ENCODE measurements around the gene GALNT3.

The GALNT3 gene

GRCh38 chr2:165811592-165812370, 17.7 kb upstream of the GALNT3 start:
- Mint-ChIP-seq H3K4me1 (no peaks in the 10 kb centered on the region), H3K9me3 (no peaks in the 10 kb centered on the region), H3K4me3 (no peak overlapping the region), H3K27ac (no peak overlapping the region), H3K36me3 (no peaks in the 10 kb centered on the region)
- ATAC-seq (no peak), DNase-seq (ENCODE audit: low spot score in 2 of 2) (no peak)

DNA sequence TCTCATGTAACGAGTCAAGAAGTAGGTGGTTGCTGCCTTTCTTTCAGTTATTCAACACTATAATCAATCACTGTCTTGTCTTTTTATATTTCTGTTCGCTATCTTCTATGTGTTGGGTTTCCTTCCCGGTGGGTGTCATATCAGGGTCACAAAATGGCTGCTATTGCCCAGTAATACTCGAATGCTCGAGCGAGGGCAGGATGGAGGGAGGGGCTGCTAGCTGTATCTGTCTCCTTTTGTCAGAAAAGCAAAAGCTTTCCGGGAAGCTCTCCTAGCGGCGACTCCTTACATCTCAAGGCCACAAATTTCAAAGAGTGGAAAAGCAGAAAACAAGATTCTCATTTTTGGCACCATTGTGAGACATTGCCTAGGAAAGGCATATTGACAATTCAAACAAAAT, 16.4 kb upstream of the GALNT3 start:
- DNase-seq (ENCODE audit: low spot score in 2 of 2): no peak
- Mint-ChIP-seq H3K36me3 (no peaks in the 10 kb centered on the region), H3K9me3 (no peaks in the 10 kb centered on the region), H3K27ac (no peak overlapping the region), H3K4me1 (no peaks in the 10 kb centered on the region), H3K4me3 (no peak overlapping the region)
- ATAC-seq: no peak

DNA sequence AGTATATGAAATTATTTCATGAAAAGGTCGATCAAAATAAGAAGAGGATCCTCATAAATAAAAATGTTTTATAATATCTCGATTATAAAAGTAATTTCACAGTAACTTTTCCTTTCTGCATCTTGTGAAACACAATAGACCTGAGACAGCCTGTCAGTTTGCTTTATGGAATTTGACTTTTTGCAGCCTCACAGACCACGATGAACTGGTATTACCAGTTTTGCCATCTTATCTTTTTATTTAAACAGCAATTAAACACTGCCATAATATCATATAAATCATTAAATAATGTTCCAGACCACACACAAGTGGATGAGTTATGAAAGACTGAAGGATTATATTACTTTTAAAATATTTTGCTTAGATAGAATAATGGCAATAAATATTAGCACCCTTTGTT, 10.7 kb upstream of the GALNT3 start:
- no peak overlapping the region for H3K4me3 Mint-ChIP-seq
- no peaks in the 10 kb centered on the region for H3K4me1 Mint-ChIP-seq
- DNase-seq (ENCODE audit: low spot score in 2 of 2): no peak
- no peak for ATAC-seq
- no peaks in the 10 kb centered on the region for H3K9me3 Mint-ChIP-seq
- no peaks in the 10 kb centered on the region for H3K36me3 Mint-ChIP-seq
- H3K27ac Mint-ChIP-seq: no peak overlapping the region

DNA sequence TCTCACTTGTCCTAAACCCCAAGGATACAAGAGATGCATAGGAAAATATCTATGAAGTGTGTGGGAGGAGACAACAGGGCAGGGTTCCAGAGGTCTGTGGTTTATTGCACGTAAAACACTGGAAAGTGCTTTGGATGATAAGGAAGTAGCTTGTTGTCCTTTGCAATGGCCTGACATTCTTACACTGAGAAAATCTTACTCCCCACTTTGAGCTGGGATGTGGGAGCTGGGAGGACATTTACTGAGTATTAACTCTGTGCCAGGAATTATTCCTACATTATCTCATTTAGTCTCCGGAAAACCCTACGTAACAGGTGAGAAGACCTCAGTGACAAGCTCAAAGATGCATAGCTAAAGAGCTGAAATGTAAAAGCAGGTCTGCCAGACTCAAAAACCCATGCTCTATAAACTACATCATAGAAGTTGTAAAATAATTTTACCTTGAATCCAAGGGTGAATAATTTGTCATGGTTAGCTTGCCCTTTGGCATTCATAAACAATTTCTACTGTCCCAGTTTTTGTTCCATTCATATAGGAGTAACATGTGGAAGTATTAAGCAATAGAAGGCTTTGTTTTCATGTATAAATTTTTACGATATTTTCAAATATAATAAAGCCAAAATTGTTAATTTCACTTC, 9.2 kb upstream of the GALNT3 start:
- H3K27ac Mint-ChIP-seq: no peak overlapping the region

GRCh38 chr2:165801176-165801575, 7.1 kb upstream of the GALNT3 start:
- H3K4me1 Mint-ChIP-seq: peaks cover 7% of the 10 kb centered on the region
- ATAC-seq: no peak
- no peak overlapping the region for H3K27ac Mint-ChIP-seq
- H3K36me3 Mint-ChIP-seq: no peaks in the 10 kb centered on the region
- H3K4me3 Mint-ChIP-seq: no peak overlapping the region
- no peaks in the 10 kb centered on the region for H3K9me3 Mint-ChIP-seq
- DNase-seq (ENCODE audit: low spot score in 2 of 2): no peak

More for the DNA sequence above, 9.2 kb upstream of the GALNT3 start:
- H3K4me1 Mint-ChIP-seq: no peaks in the 10 kb centered on the region
- no peaks in the 10 kb centered on the region for H3K36me3 Mint-ChIP-seq
- H3K9me3 Mint-ChIP-seq: no peaks in the 10 kb centered on the region
- ATAC-seq (no peak), DNase-seq (ENCODE audit: low spot score in 2 of 2) (no peak)
- no peak overlapping the region for H3K4me3 Mint-ChIP-seq

- H3K4me3 Mint-ChIP-seq: no peak overlapping the region
- DNase-seq (ENCODE audit: low spot score in 2 of 2) (no peak), ATAC-seq (no peak)
- H3K27ac Mint-ChIP-seq: no peak overlapping the region
- H3K36me3 Mint-ChIP-seq: peaks cover 5% of the 10 kb centered on the region
- peaks cover 37% of the 10 kb centered on the region for H3K4me1 Mint-ChIP-seq
- no peaks in the 10 kb centered on the region for H3K9me3 Mint-ChIP-seq
Measured at GRCh38 chr2:165796819-165797530, 2.9 kb upstream of the GALNT3 start.

DNA sequence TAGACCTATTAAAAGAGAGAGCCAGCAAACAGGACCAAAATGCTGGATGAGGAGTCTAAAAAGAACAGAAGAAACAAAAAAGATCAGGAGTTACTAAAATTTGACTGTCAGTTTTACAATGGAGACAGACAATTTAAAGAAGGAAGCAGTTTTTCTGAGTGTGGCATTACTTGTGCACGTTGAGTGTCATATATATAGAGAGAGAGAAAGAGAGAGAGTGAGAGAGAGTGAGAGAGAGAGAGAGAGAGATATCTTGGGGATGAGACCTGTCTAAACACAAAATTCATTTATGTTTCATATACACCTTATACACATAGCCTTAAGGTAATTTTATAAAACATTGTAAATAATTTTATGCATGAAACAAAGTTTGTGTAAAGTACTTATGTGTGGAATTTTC, 2.1 kb upstream of the GALNT3 start:
- DNase-seq (ENCODE audit: low spot score in 2 of 2) (no peak), ATAC-seq (no peak)
- peaks cover 5% of the 10 kb centered on the region for H3K36me3 Mint-ChIP-seq
- H3K4me3 Mint-ChIP-seq: peak overlapping the region; percentile 81
- H3K27ac Mint-ChIP-seq: peak overlapping the region; percentile 96
- H3K9me3 Mint-ChIP-seq: no peaks in the 10 kb centered on the region
- peaks cover 42% of the 10 kb centered on the region for H3K4me1 Mint-ChIP-seq

- H3K4me1 Mint-ChIP-seq: peaks cover 42% of the 10 kb centered on the region
Measured at GRCh38 chr2:165795011-165795410, 964 bp upstream of the GALNT3 start.

DNA sequence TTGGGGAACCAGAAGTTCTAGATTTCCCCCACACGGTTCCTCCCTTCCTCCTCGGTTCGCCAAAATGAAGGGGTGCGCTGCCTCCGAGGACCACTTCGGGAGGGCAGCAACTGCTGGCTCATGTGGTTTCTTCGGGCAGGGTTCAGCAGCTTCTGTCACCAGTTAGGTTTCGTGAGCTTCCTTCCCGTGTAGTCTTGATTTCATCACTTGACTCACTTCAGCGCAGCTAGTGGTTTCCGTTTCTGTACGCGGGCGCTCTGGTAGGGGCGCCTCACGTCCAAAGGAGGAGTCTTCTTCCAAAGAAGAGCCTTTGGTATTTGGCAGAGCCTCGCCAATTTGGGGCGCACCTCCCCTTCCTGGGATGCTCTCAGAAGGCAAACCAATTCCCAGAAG, 485 bp upstream of the GALNT3 start:
- DNase-seq (ENCODE audit: low spot score in 2 of 2): peak; percentile 53 to 82
- H3K4me3 Mint-ChIP-seq: peak overlapping the region; percentile 81
- H3K4me1 Mint-ChIP-seq: peaks cover 42% of the 10 kb centered on the region
- peak; percentile 97 for ATAC-seq
- no peaks in the 10 kb centered on the region for H3K9me3 Mint-ChIP-seq
- H3K27ac Mint-ChIP-seq: peak overlapping the region; percentile 96
- peaks cover 5% of the 10 kb centered on the region for H3K36me3 Mint-ChIP-seq

More at GRCh38 chr2:165795011-165795410, 964 bp upstream of the GALNT3 start:
- no peak for DNase-seq (ENCODE audit: low spot score in 2 of 2)
- peak; percentile 27 for ATAC-seq
- H3K27ac Mint-ChIP-seq: peak overlapping the region; percentile 96
- H3K4me3 Mint-ChIP-seq: peak overlapping the region; percentile 81
- no peaks in the 10 kb centered on the region for H3K9me3 Mint-ChIP-seq
- H3K36me3 Mint-ChIP-seq: peaks cover 5% of the 10 kb centered on the region

GRCh38 chr2:165793161-165793778, 777 bp downstream of the GALNT3 start:
- H3K4me1 Mint-ChIP-seq: peaks cover 42% of the 10 kb centered on the region
- no peaks in the 10 kb centered on the region for H3K9me3 Mint-ChIP-seq
- peak overlapping the region; percentile 88 for H3K27ac Mint-ChIP-seq
- peak overlapping the region; percentile 81 for H3K4me3 Mint-ChIP-seq
- H3K36me3 Mint-ChIP-seq: peaks cover 5% of the 10 kb centered on the region
- DNase-seq (ENCODE audit: low spot score in 2 of 2) (peak; percentile 10 to 56), ATAC-seq (peak; percentile 36)

- no peak for ATAC-seq
- Mint-ChIP-seq H3K27ac (no peak overlapping the region), H3K4me1 (peaks cover 43% of the 10 kb centered on the region), H3K4me3 (no peak overlapping the region), H3K36me3 (peaks cover 5% of the 10 kb centered on the region), H3K9me3 (no peaks in the 10 kb centered on the region)
- no peak for DNase-seq (ENCODE audit: low spot score in 2 of 2)
Measured at GRCh38 chr2:165792104-165792454, 2.0 kb downstream of the GALNT3 start.

DNA sequence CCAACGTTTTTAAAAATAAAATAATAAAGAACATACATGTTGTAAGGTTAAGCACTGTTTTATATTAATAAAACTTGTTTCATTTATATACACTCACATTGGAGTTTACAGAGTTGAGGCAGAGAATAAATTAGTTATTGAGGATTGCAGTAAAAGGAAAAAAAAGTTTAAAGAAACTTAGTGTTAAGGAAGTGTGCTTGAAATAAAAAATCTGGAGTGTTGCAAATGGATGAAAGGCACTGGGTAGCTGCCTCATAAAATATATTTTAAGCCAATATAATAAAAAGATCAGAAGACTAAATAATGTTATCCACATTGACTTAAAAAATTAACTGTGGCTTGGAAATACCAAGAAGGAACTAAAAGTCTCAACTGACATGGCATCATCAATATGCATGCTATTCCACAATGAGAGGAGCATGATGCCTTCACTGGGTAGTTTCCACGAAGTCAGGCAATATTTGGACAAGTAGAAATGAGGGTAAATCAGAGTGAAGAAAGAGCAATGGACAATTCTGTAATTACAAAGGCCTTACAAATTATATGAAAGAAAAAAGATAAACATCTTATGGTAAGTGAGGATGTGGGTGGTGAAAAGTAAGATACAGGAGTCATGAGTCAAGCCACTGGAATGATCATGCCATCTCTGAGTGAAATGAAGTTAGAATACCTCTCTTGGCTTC, 2.5 kb downstream of the GALNT3 start:
- ATAC-seq (no peak), DNase-seq (ENCODE audit: low spot score in 2 of 2) (no peak)
- no peak overlapping the region for H3K27ac Mint-ChIP-seq

GRCh38 chr2:165790466-165790865, 3.6 kb downstream of the GALNT3 start:
- ATAC-seq: no peak
- peaks cover 5% of the 10 kb centered on the region for H3K36me3 Mint-ChIP-seq
- DNase-seq (ENCODE audit: low spot score in 2 of 2): no peak
- H3K4me3 Mint-ChIP-seq: no peak overlapping the region
- H3K4me1 Mint-ChIP-seq: peaks cover 39% of the 10 kb centered on the region
- H3K27ac Mint-ChIP-seq: no peak overlapping the region
- no peaks in the 10 kb centered on the region for H3K9me3 Mint-ChIP-seq

More for the DNA sequence above, 2.5 kb downstream of the GALNT3 start:
- Mint-ChIP-seq H3K4me1 (peaks cover 43% of the 10 kb centered on the region), H3K36me3 (peaks cover 5% of the 10 kb centered on the region), H3K9me3 (no peaks in the 10 kb centered on the region), H3K4me3 (no peak overlapping the region)

DNA sequence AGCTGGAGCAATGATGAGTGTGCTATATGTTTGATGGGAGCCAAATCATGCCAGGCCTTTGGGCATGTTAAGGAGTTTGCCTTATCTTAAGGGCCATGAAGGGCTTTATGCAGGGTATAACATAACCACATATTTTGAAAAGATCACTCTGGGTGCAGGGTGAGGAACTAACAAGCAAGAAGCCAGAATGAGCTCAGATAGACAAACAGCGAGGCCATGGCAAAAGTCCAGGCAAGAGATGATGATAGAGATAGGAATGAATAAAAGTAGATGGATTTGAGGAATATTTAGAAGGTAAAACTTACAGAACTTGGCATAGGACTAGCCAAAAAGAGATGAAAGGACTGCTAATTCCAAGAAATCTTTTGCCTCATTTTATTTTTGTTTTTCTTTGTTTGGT, 6.7 kb downstream of the GALNT3 start:
- no peaks in the 10 kb centered on the region for H3K36me3 Mint-ChIP-seq
- H3K4me1 Mint-ChIP-seq: peaks cover 21% of the 10 kb centered on the region
- no peak overlapping the region for H3K4me3 Mint-ChIP-seq
- DNase-seq (ENCODE audit: low spot score in 2 of 2): no peak
- ATAC-seq: no peak
- H3K9me3 Mint-ChIP-seq: no peaks in the 10 kb centered on the region
- H3K27ac Mint-ChIP-seq: peak overlapping the region; percentile 13

- H3K27ac Mint-ChIP-seq: no peak overlapping the region
Measured at GRCh38 chr2:165779706-165780105, 14.3 kb downstream of the GALNT3 start.

More at GRCh38 chr2:165779706-165780105, 14.3 kb downstream of the GALNT3 start:
- Mint-ChIP-seq H3K4me3 (no peak overlapping the region), H3K4me1 (peaks cover 14% of the 10 kb centered on the region), H3K9me3 (peaks cover 2% of the 10 kb centered on the region), H3K36me3 (no peaks in the 10 kb centered on the region)
- ATAC-seq: no peak
- no peak for DNase-seq (ENCODE audit: low spot score in 2 of 2)

All from stimulated activated effector memory CD8-positive, alpha-beta T cell treated with anti-CD3 and anti-CD28 coated beads, Interleukin-12 subunit alpha, Interleukin-12 subunit beta, amount 100 ng/mL, for 72 hours (primary cell).